Effector CD8-positive, alpha-beta T cell (primary cell): ENCODE data around the gene MAP2K5.
A peak's percentile ranks its signal among the peaks of the same experiment; 100 is the strongest.

Experiments
- DNase-seq: peaks from one replicate; lab custom pipeline; 2025; lab: John Stamatoyannopoulos, UW

The MAP2K5 gene

GRCh38 chr15:67760901-67761300 is 218.4 kb downstream of the MAP2K5 start:
- DNase-seq = no peak

- no peak for DNase-seq
Measured at GRCh38 chr15:67761343-67761742, 218.8 kb downstream of the MAP2K5 start.

GRCh38 chr15:67762610-67763368 is 220.3 kb downstream of the MAP2K5 start:
- no peak for DNase-seq

- DNase-seq = no peak
Measured at GRCh38 chr15:67765701-67766100, 223.2 kb downstream of the MAP2K5 start.

- no peak for DNase-seq
Measured at GRCh38 chr15:67766968-67767367, 224.5 kb downstream of the MAP2K5 start.

GRCh38 chr15:67768313-67768977 is 225.9 kb downstream of the MAP2K5 start:
- no peak for DNase-seq

- no peak for DNase-seq
Measured at GRCh38 chr15:67769497-67770357, 227.2 kb downstream of the MAP2K5 start.

- DNase-seq = no peak
Measured at GRCh38 chr15:67770358-67770628, 227.8 kb downstream of the MAP2K5 start.

GRCh38 chr15:67771189-67771800 is 228.8 kb downstream of the MAP2K5 start:
- no peak for DNase-seq

- no peak for DNase-seq
Measured at GRCh38 chr15:67774626-67775025, 232.1 kb downstream of the MAP2K5 start.

- DNase-seq = no peak
Measured at GRCh38 chr15:67775250-67775649, 232.7 kb downstream of the MAP2K5 start.

GRCh38 chr15:67775998-67776397 is 233.5 kb downstream of the MAP2K5 start:
- no peak for DNase-seq

GRCh38 chr15:67776600-67776999 is 234.1 kb downstream of the MAP2K5 start:
- DNase-seq = no peak

GRCh38 chr15:67777071-67777470 is 234.6 kb downstream of the MAP2K5 start:
- no peak for DNase-seq

- no peak for DNase-seq
Measured at GRCh38 chr15:67777773-67778172, 235.3 kb downstream of the MAP2K5 start.

- DNase-seq = no peak
Measured at GRCh38 chr15:67778968-67779548, 236.6 kb downstream of the MAP2K5 start.

GRCh38 chr15:67779549-67780111 is 237.1 kb downstream of the MAP2K5 start:
- DNase-seq = no peak

- DNase-seq = no peak
Measured at GRCh38 chr15:67781061-67781460, 238.6 kb downstream of the MAP2K5 start.

- DNase-seq = no peak
Measured at GRCh38 chr15:67781907-67782690, 239.6 kb downstream of the MAP2K5 start.

GRCh38 chr15:67782691-67782991 is 240.1 kb downstream of the MAP2K5 start:
- DNase-seq = no peak

- DNase-seq = peak; percentile 17
Measured at GRCh38 chr15:67783303-67783702, 240.8 kb downstream of the MAP2K5 start.
